Mammary epithelial cell (primary cell): ENCODE data around the gene TWF2.
A peak's percentile ranks its signal among the peaks of the same experiment; 100 is the strongest.

Source experiments
- EZH2 ChIP-seq: IDR thresholded peaks from 2 replicates; pipeline ENCODE4 v1.6.1; 2012; ENCODE audit warnings: low read length, inconsistent platforms, borderline replicate concordance
- TF ChIP-seq, protein P1 (sequence below), 2 donors: IDR thresholded peaks in 1 of 2; conservative IDR thresholded peaks in 1 of 2; 2 replicates each; pipeline ENCODE4 v1.5.1; 2011 to 2012; ENCODE audit warnings: inconsistent platforms in 2 of 2, low read length in 2 of 2, mild to moderate bottlenecking in 2 of 2, control low read depth in 1 of 2, low read depth in 1 of 2; ENCODE audit not compliant: insufficient read depth in 1 of 2; ENCODE audit errors: extremely low read depth in 1 of 2

DNA sequence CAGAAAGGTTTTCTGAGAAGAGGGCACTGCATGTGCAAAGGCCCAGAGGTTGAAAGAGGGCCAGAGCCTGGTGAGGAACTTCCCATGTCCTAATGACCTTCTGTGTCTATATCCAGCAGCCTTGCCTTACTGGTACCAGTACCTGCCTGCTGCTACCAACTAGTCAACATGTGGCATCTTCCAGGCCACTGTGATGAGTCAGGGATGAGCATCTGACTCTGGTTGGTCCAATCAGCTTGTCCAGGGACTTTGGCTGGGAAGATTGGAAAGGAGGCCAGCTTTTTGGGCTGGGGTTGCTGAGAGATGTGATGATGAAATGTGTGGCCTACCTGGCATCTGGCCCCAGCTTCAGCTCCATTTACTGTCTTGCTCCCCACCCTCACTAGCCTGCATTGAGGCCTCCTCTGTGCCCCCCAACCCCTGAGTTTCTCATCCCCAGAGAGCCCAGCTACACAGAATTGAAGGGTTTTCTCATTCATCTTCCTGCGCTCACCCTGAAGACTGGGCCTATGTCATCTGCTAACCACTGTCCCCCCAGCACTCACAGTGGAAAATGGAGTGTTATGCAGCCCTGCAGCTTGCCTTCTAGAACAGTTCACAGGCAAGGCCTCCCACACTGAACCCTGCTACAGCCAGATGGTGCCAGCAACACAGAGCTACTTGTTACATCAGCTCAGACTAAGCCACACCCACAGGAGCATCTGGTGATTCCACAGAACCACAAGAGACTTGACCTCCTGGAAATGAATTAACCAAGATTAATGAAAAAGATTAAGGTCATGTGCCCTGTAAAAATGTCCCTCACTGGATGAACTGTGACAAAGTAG lies 1.3 kb upstream of the TWF2 start:
- TF ChIP-seq, protein P1, sequence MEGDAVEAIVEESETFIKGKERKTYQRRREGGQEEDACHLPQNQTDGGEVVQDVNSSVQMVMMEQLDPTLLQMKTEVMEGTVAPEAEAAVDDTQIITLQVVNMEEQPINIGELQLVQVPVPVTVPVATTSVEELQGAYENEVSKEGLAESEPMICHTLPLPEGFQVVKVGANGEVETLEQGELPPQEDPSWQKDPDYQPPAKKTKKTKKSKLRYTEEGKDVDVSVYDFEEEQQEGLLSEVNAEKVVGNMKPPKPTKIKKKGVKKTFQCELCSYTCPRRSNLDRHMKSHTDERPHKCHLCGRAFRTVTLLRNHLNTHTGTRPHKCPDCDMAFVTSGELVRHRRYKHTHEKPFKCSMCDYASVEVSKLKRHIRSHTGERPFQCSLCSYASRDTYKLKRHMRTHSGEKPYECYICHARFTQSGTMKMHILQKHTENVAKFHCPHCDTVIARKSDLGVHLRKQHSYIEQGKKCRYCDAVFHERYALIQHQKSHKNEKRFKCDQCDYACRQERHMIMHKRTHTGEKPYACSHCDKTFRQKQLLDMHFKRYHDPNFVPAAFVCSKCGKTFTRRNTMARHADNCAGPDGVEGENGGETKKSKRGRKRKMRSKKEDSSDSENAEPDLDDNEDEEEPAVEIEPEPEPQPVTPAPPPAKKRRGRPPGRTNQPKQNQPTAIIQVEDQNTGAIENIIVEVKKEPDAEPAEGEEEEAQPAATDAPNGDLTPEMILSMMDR (conservative IDR thresholded peaks at IDR 0.05 in 1 of 2, IDR thresholded peaks at IDR 0.05 in 1 of 2; ENCODE audit: extremely low read depth in 1 of 2, insufficient read depth in 1 of 2, low read depth in 1 of 2, low read length in 2 of 2) = peak in 1 of 2 donors; percentile 7
- no peak for TF ChIP-seq EZH2
